HG02970 (cell line): Measurements from ENCODE around the gene BCL7B.
"Not testable (repeated sequence)": the region's sequence is repeated elsewhere in the genome, so short reads cannot be mapped to it uniquely, and the experiment has no call there.

Experiments
- ATAC-seq: cut with Tn5 transposase; IDR thresholded peaks from one replicate; pipeline ENCODE4 v1.9.1; 2021; ENCODE audit warnings: mild to moderate bottlenecking, moderate library complexity, moderate number of reproducible peaks; ENCODE audit not compliant: unreplicated experiment, low FRiP score

Gene BCL7B

GRCh38 chr7:73557397-73558257 is at the start of gene BCL7B:
Gene BCL7B, minus strand, starts transcription at chr7:73557690. Its CDS starts 112 bp downstream, at chr7:73557578.
- ATAC-seq: peak; percentile 45

GRCh38 chr7:73605601-73606220 is 48.2 kb upstream of the BCL7B start:
- ATAC-seq: no peak

- no peak for ATAC-seq
Observed at GRCh38 chr7:73602721-73603651, 45.5 kb upstream of the BCL7B start.

- ATAC-seq: no peak
Observed at GRCh38 chr7:73599916-73600315, 42.4 kb upstream of the BCL7B start.

- ATAC-seq: no peak
Observed at GRCh38 chr7:73599151-73599882, 41.8 kb upstream of the BCL7B start.

GRCh38 chr7:73597978-73598782 is 40.7 kb upstream of the BCL7B start:
- ATAC-seq: no peak

- ATAC-seq: no peak
Observed at GRCh38 chr7:73596191-73597065, 38.9 kb upstream of the BCL7B start.

- ATAC-seq: no peak
Observed at GRCh38 chr7:73595358-73595757, 37.9 kb upstream of the BCL7B start.

- ATAC-seq: no peak
Observed at GRCh38 chr7:73593207-73594045, 35.9 kb upstream of the BCL7B start.

GRCh38 chr7:73586911-73587310 is 29.4 kb upstream of the BCL7B start:
- ATAC-seq: no peak

- no peak for ATAC-seq
Observed at GRCh38 chr7:73585196-73585595, 27.7 kb upstream of the BCL7B start.

- ATAC-seq: no peak
Observed at GRCh38 chr7:73582664-73583202, 25.2 kb upstream of the BCL7B start.

- not testable (repeated sequence) for ATAC-seq
Observed at GRCh38 chr7:73581006-73581405, 23.5 kb upstream of the BCL7B start.

GRCh38 chr7:73578342-73579128 is 21.0 kb upstream of the BCL7B start, which contains the start of gene TBL2:
Gene TBL2, minus strand, starts transcription at chr7:73578579. Its CDS starts 30 bp downstream, at chr7:73578549.
- ATAC-seq: peak; percentile 82

- ATAC-seq: peak; percentile 8
Observed at GRCh38 chr7:73577627-73578341, 20.3 kb upstream of the BCL7B start.

- no peak for ATAC-seq
Observed at GRCh38 chr7:73573791-73574190, 16.3 kb upstream of the BCL7B start.
